T-helper 2 cell treated with Interferon-gamma antibody and Interleukin-4, amounts not matched to agents 5 μg/mL and 100 μg/mL, for 36 hours (primary cell): ENCODE results near the gene MYO18B.

Experiments used
- DNase-seq: peaks from one replicate; pipeline ENCODE4 v3.0.0; 2021; ENCODE audit warnings: low spot score
- H3K27ac Mint-ChIP-seq: one replicate; pipeline ENCODE4 v1.8.0; 2021; ENCODE audit warnings: mild to moderate bottlenecking, mixed read lengths
- H3K27me3 Mint-ChIP-seq: one replicate; pipeline ENCODE4 v1.8.0; 2021; ENCODE audit warnings: low read depth, mixed read lengths
- H3K36me3 Mint-ChIP-seq: one replicate; pipeline ENCODE4 v1.8.0; 2021; ENCODE audit warnings: low read depth, mixed read lengths
- H3K4me1 Mint-ChIP-seq: one replicate; pipeline ENCODE4 v1.8.0; 2021; ENCODE audit warnings: low read depth, mixed read lengths
- H3K4me3 Mint-ChIP-seq: one replicate; pipeline ENCODE4 v1.8.0; 2022; ENCODE audit warnings: mild to moderate bottlenecking, moderate library complexity, mixed read lengths
- H3K9me3 Mint-ChIP-seq: one replicate; pipeline ENCODE4 v1.8.0; 2021; ENCODE audit warnings: mixed read lengths

Gene MYO18B

GRCh38 chr22:25853501-25854284 lies 111.7 kb downstream of the MYO18B start:
- H3K27me3 Mint-ChIP-seq = no peaks in the 10 kb centered on the region
- no peak overlapping the region for H3K4me3 Mint-ChIP-seq
- H3K36me3 Mint-ChIP-seq = no peaks in the 10 kb centered on the region
- H3K27ac Mint-ChIP-seq = no peak overlapping the region
- H3K9me3 Mint-ChIP-seq = no peaks in the 10 kb centered on the region
- no peaks in the 10 kb centered on the region for H3K4me1 Mint-ChIP-seq
- no peak for DNase-seq

- DNase-seq = no peak
- Mint-ChIP-seq H3K4me1 (no peaks in the 10 kb centered on the region), H3K9me3 (no peaks in the 10 kb centered on the region), H3K36me3 (no peaks in the 10 kb centered on the region), H3K27me3 (no peaks in the 10 kb centered on the region), H3K4me3 (no peak overlapping the region), H3K27ac (no peak overlapping the region)
Observed at GRCh38 chr22:25869771-25870170, 127.8 kb downstream of the MYO18B start.

- H3K4me1 Mint-ChIP-seq = no peaks in the 10 kb centered on the region
- DNase-seq = no peak
- no peaks in the 10 kb centered on the region for H3K9me3 Mint-ChIP-seq
- H3K27ac Mint-ChIP-seq = no peak overlapping the region
- H3K36me3 Mint-ChIP-seq = no peaks in the 10 kb centered on the region
- no peaks in the 10 kb centered on the region for H3K27me3 Mint-ChIP-seq
- H3K4me3 Mint-ChIP-seq = no peak overlapping the region
Observed at GRCh38 chr22:25874327-25874726, 132.3 kb downstream of the MYO18B start.

- Mint-ChIP-seq H3K4me1 (no peaks in the 10 kb centered on the region), H3K27me3 (no peaks in the 10 kb centered on the region), H3K27ac (no peak overlapping the region), H3K9me3 (no peaks in the 10 kb centered on the region), H3K36me3 (no peaks in the 10 kb centered on the region), H3K4me3 (no peak overlapping the region)
- DNase-seq = no peak
Observed at GRCh38 chr22:25875461-25875860, 133.5 kb downstream of the MYO18B start.

GRCh38 chr22:25876871-25877270 lies 134.9 kb downstream of the MYO18B start:
- Mint-ChIP-seq H3K36me3 (no peaks in the 10 kb centered on the region), H3K4me1 (no peaks in the 10 kb centered on the region), H3K4me3 (no peak overlapping the region), H3K27me3 (no peaks in the 10 kb centered on the region), H3K27ac (no peak overlapping the region), H3K9me3 (no peaks in the 10 kb centered on the region)
- no peak for DNase-seq

GRCh38 chr22:25878933-25879332 lies 136.9 kb downstream of the MYO18B start:
- no peaks in the 10 kb centered on the region for H3K4me1 Mint-ChIP-seq

GRCh38 chr22:25880524-25880923 lies 138.5 kb downstream of the MYO18B start:
- Mint-ChIP-seq H3K9me3 (no peaks in the 10 kb centered on the region), H3K27ac (no peak overlapping the region), H3K36me3 (no peaks in the 10 kb centered on the region), H3K4me1 (no peaks in the 10 kb centered on the region), H3K4me3 (no peak overlapping the region), H3K27me3 (no peaks in the 10 kb centered on the region)
- DNase-seq = no peak

More at GRCh38 chr22:25878933-25879332, 136.9 kb downstream of the MYO18B start:
- no peaks in the 10 kb centered on the region for H3K27me3 Mint-ChIP-seq
- H3K27ac Mint-ChIP-seq = no peak overlapping the region
- no peak for DNase-seq
- H3K36me3 Mint-ChIP-seq = no peaks in the 10 kb centered on the region
- no peak overlapping the region for H3K4me3 Mint-ChIP-seq
- H3K9me3 Mint-ChIP-seq = no peaks in the 10 kb centered on the region

GRCh38 chr22:25881210-25881755 lies 139.3 kb downstream of the MYO18B start:
- Mint-ChIP-seq H3K9me3 (no peaks in the 10 kb centered on the region), H3K4me1 (no peaks in the 10 kb centered on the region), H3K27ac (no peak overlapping the region), H3K36me3 (no peaks in the 10 kb centered on the region), H3K4me3 (no peak overlapping the region), H3K27me3 (no peaks in the 10 kb centered on the region)
- no peak for DNase-seq

- H3K9me3 Mint-ChIP-seq = no peaks in the 10 kb centered on the region
- no peak overlapping the region for H3K27ac Mint-ChIP-seq
- no peak for DNase-seq
- H3K4me3 Mint-ChIP-seq = no peak overlapping the region
- no peaks in the 10 kb centered on the region for H3K4me1 Mint-ChIP-seq
- H3K36me3 Mint-ChIP-seq = no peaks in the 10 kb centered on the region
- no peaks in the 10 kb centered on the region for H3K27me3 Mint-ChIP-seq
Observed at GRCh38 chr22:25882360-25882759, 140.4 kb downstream of the MYO18B start.

GRCh38 chr22:25883482-25884033 lies 141.6 kb downstream of the MYO18B start:
- Mint-ChIP-seq H3K27me3 (no peaks in the 10 kb centered on the region), H3K36me3 (no peaks in the 10 kb centered on the region), H3K4me3 (no peak overlapping the region), H3K4me1 (no peaks in the 10 kb centered on the region), H3K9me3 (no peaks in the 10 kb centered on the region), H3K27ac (no peak overlapping the region)
- DNase-seq = no peak

GRCh38 chr22:25884121-25884520 lies 142.1 kb downstream of the MYO18B start:
- Mint-ChIP-seq H3K36me3 (no peaks in the 10 kb centered on the region), H3K4me3 (no peak overlapping the region), H3K27ac (no peak overlapping the region), H3K9me3 (no peaks in the 10 kb centered on the region), H3K27me3 (no peaks in the 10 kb centered on the region), H3K4me1 (no peaks in the 10 kb centered on the region)
- no peak for DNase-seq

- no peak for DNase-seq
- Mint-ChIP-seq H3K4me1 (no peaks in the 10 kb centered on the region), H3K9me3 (no peaks in the 10 kb centered on the region), H3K27me3 (no peaks in the 10 kb centered on the region), H3K36me3 (no peaks in the 10 kb centered on the region), H3K4me3 (no peak overlapping the region), H3K27ac (no peak overlapping the region)
Observed at GRCh38 chr22:25888399-25889054, 146.5 kb downstream of the MYO18B start.

- Mint-ChIP-seq H3K4me1 (no peaks in the 10 kb centered on the region), H3K4me3 (no peak overlapping the region), H3K27me3 (no peaks in the 10 kb centered on the region), H3K9me3 (no peaks in the 10 kb centered on the region), H3K36me3 (no peaks in the 10 kb centered on the region), H3K27ac (no peak overlapping the region)
- DNase-seq = no peak
Observed at GRCh38 chr22:25890651-25891050, 148.7 kb downstream of the MYO18B start.

GRCh38 chr22:25892678-25893077 lies 150.7 kb downstream of the MYO18B start:
- H3K4me3 Mint-ChIP-seq = no peak overlapping the region
- H3K9me3 Mint-ChIP-seq = no peaks in the 10 kb centered on the region
- no peak overlapping the region for H3K27ac Mint-ChIP-seq
- no peaks in the 10 kb centered on the region for H3K4me1 Mint-ChIP-seq
- no peaks in the 10 kb centered on the region for H3K27me3 Mint-ChIP-seq
- no peak for DNase-seq
- no peaks in the 10 kb centered on the region for H3K36me3 Mint-ChIP-seq
